ENCODE data around the gene COL5A1. TPM values are rescaled to one million over a fixed set of nuclear protein-coding genes. Genes with fewer than 3 reads are reported as not detected.

The COL5A1 gene
- total RNA-seq, 2 donors from 2014 or later = 10.9 to 21.7 TPM

- no peaks in the 10 kb centered on the region for H3K27me3 ChIP-seq
- intact Hi-C loops (cut with DNase I) = no loop called here
- H3K27ac ChIP-seq = no peak overlapping the region
- no peak overlapping the region for H3K4me3 ChIP-seq
- no peaks in the 10 kb centered on the region for H3K4me1 ChIP-seq
- no peaks in the 10 kb centered on the region for H3K9me3 ChIP-seq
- H3K36me3 ChIP-seq = no peaks in the 10 kb centered on the region
- H3K9ac ChIP-seq (ENCODE audit: low read depth in 2 of 2, low read length in 2 of 2) = no peak overlapping the region
- TF ChIP-seq, protein P1, sequence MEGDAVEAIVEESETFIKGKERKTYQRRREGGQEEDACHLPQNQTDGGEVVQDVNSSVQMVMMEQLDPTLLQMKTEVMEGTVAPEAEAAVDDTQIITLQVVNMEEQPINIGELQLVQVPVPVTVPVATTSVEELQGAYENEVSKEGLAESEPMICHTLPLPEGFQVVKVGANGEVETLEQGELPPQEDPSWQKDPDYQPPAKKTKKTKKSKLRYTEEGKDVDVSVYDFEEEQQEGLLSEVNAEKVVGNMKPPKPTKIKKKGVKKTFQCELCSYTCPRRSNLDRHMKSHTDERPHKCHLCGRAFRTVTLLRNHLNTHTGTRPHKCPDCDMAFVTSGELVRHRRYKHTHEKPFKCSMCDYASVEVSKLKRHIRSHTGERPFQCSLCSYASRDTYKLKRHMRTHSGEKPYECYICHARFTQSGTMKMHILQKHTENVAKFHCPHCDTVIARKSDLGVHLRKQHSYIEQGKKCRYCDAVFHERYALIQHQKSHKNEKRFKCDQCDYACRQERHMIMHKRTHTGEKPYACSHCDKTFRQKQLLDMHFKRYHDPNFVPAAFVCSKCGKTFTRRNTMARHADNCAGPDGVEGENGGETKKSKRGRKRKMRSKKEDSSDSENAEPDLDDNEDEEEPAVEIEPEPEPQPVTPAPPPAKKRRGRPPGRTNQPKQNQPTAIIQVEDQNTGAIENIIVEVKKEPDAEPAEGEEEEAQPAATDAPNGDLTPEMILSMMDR (IDR thresholded peaks at IDR 0.05) = no peak
- no peak for DNase-seq
Measured at GRCh38 chr9:134847752-134848432, 206.3 kb downstream of the COL5A1 start.

DNA sequence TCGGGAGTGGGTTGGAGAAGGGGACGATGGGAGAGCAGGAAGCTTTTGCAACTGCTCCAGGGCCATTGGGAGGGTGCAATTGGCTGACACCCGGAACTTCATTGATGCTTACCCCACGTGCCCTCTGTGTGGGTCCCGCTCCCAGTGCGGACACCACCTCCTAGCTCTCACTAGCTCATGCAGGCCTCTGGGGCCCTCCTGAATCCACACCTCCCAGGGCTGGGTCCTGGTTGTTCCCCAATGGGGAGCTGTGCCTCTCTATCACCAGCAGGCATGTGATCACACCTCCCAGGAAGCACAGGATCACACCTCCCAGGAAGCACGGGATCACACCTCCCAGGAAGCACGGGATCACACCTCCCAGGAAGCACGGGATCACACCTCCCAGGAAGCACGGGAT is 206.9 kb downstream of the COL5A1 start:
- Histone ChIP-seq H3K9ac (ENCODE audit: low read depth in 2 of 2, low read length in 2 of 2) (no peak overlapping the region), H3K9me3 (no peaks in the 10 kb centered on the region), H3K4me3 (no peak overlapping the region), H3K27me3 (no peaks in the 10 kb centered on the region), H3K27ac (no peak overlapping the region), H3K4me1 (no peaks in the 10 kb centered on the region), H3K36me3 (no peaks in the 10 kb centered on the region)
- TF ChIP-seq, protein P1 (IDR thresholded peaks at IDR 0.05) = no peak
- intact Hi-C loops (cut with DNase I) = no loop called here
- no peak for DNase-seq

DNA sequence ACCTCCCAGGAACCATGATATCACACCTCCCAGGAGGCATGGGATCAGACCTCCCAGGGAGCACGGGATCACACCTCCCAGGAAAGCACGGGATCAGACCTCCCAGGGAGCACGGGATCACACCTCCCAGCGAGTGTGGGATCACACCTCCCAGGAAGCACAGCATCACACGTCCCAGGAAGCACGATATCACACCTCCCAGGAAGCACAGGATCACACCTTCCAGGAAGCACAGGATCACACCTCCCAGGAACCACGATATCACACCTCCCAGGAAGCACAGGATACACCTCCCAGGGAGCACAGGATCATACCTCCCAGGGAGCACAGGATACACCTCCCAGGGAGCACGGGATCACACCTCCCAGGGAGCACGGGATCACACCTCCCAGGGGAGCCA is 209.0 kb downstream of the COL5A1 start:
- no peaks in the 10 kb centered on the region for H3K4me1 ChIP-seq

GRCh38 chr9:134851020-134851419 is 209.4 kb downstream of the COL5A1 start:
- Histone ChIP-seq H3K36me3 (no peaks in the 10 kb centered on the region), H3K4me3 (no peak overlapping the region), H3K9ac (ENCODE audit: low read depth in 2 of 2, low read length in 2 of 2) (no peak overlapping the region), H3K27me3 (no peaks in the 10 kb centered on the region), H3K4me1 (no peaks in the 10 kb centered on the region), H3K9me3 (no peaks in the 10 kb centered on the region), H3K27ac (no peak overlapping the region)
- intact Hi-C loops (cut with DNase I) = no loop called here
- TF ChIP-seq, protein P1 (IDR thresholded peaks at IDR 0.05) = no peak
- no peak for DNase-seq

More for the DNA sequence above, 209.0 kb downstream of the COL5A1 start:
- no peaks in the 10 kb centered on the region for H3K36me3 ChIP-seq
- intact Hi-C loops (cut with DNase I) = no loop called here
- no peak overlapping the region for H3K4me3 ChIP-seq
- no peaks in the 10 kb centered on the region for H3K27me3 ChIP-seq
- H3K9ac ChIP-seq (ENCODE audit: low read depth in 2 of 2, low read length in 2 of 2) = no peak overlapping the region
- H3K9me3 ChIP-seq = no peaks in the 10 kb centered on the region
- DNase-seq = no peak
- no peak overlapping the region for H3K27ac ChIP-seq
- TF ChIP-seq, protein P1 (IDR thresholded peaks at IDR 0.05) = no peak

DNA sequence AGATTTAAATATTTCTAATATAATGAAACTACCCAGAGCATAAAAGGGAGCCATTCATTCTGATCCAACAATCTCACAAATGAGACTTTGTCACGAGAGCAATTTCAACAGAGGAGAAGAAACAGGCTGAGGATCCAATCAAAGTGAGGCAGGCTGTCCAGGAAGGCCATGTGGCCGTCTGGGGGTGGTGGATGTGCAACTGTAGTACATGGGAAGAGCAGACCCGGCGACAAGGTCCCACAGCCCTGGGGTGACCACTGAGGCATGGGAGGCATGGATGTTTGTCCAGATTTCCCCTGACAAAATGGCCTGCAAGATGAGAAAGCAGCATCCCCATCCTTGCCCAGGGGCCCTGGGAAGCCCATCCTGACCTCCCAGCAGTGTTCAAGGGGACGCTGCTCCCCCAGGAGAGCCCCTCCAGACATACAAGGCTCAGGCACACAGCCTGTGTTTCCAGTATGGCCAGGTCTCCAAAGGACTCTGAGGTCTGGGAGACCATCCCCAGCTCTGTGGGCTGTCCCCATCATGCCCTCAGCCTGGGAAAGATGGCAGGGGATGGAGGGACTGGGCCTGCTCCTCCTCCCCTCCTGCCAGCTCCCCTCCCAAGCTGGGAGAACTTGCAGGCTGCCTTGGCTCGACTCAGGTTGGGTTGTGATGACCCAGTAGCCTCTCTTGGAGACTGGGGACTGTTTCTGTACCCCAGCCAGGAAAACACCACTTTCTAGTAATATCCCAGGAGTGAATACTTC is 211.5 kb downstream of the COL5A1 start:
- intact Hi-C loops (cut with DNase I) = no loop called here
- Histone ChIP-seq H3K4me1 (no peaks in the 10 kb centered on the region), H3K9ac (ENCODE audit: low read depth in 2 of 2, low read length in 2 of 2) (no peak overlapping the region), H3K36me3 (no peaks in the 10 kb centered on the region), H3K9me3 (no peaks in the 10 kb centered on the region), H3K4me3 (no peak overlapping the region), H3K27ac (no peak overlapping the region), H3K27me3 (no peaks in the 10 kb centered on the region)
- TF ChIP-seq, protein P1 (IDR thresholded peaks at IDR 0.05) = no peak
- no peak for DNase-seq

Measured in colonic mucosa (tissue), 4 donors.